Kidney epithelial cell (primary cell): ENCODE data around the gene CHD3. TPM values are rescaled to one million over a fixed set of nuclear protein-coding genes. Genes with fewer than 3 reads are reported as not detected.
"Not testable (repeated sequence)": the region's sequence is repeated elsewhere in the genome, so short reads cannot be mapped to it uniquely, and the experiment has no call there.

Source experiments
- DNase-seq: peaks from one replicate; pipeline ENCODE4 v3.0.0-alpha.2; 2010; ENCODE audit warnings: low read depth
- H3K27me3 ChIP-seq: 2 replicates; pipeline ENCODE4 v1.6.0; 2011; ENCODE audit warnings: low read length; ENCODE audit not compliant: control insufficient read depth, insufficient read depth
- H3K36me3 ChIP-seq: 2 replicates; pipeline ENCODE4 v1.5.1; 2011; ENCODE audit warnings: low read length; ENCODE audit not compliant: control insufficient read depth, insufficient read depth
- H3K4me3 ChIP-seq: 2 replicates; pipeline ENCODE4 v1.5.1; 2011; ENCODE audit warnings: low read depth, mild to moderate bottlenecking, control low read depth, low read length
- total RNA-seq: library from RNA; depleted of rRNA; stranded (reverse); fragments of >200 nt; gene quantifications from 2 replicates; pipeline ENCODE4 v1.2.3, GENCODE V29; 2015
- TF ChIP-seq, protein P1 (sequence below): IDR thresholded peaks from 2 replicates; pipeline ENCODE4 v1.5.1; 2011; ENCODE audit warnings: mild to moderate bottlenecking, moderate library complexity, low read length, control low read depth, inconsistent platforms; ENCODE audit not compliant: insufficient read depth, poor library complexity, severe bottlenecking

Gene CHD3
- total RNA-seq, 1 donor from 2014 or later = 42.4 TPM

GRCh38 chr17:7945651-7946050, 57.1 kb downstream of the CHD3 start:
- H3K4me3 ChIP-seq = no peak overlapping the region
- peaks cover 2% of the 10 kb centered on the region for H3K36me3 ChIP-seq
- no peaks in the 10 kb centered on the region for H3K27me3 ChIP-seq
- TF ChIP-seq, protein P1, sequence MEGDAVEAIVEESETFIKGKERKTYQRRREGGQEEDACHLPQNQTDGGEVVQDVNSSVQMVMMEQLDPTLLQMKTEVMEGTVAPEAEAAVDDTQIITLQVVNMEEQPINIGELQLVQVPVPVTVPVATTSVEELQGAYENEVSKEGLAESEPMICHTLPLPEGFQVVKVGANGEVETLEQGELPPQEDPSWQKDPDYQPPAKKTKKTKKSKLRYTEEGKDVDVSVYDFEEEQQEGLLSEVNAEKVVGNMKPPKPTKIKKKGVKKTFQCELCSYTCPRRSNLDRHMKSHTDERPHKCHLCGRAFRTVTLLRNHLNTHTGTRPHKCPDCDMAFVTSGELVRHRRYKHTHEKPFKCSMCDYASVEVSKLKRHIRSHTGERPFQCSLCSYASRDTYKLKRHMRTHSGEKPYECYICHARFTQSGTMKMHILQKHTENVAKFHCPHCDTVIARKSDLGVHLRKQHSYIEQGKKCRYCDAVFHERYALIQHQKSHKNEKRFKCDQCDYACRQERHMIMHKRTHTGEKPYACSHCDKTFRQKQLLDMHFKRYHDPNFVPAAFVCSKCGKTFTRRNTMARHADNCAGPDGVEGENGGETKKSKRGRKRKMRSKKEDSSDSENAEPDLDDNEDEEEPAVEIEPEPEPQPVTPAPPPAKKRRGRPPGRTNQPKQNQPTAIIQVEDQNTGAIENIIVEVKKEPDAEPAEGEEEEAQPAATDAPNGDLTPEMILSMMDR = no peak
- no peak for DNase-seq

- TF ChIP-seq, protein P1 = no peak
- H3K4me3 ChIP-seq = no peak overlapping the region
- H3K36me3 ChIP-seq = peaks cover 2% of the 10 kb centered on the region
- H3K27me3 ChIP-seq = no peaks in the 10 kb centered on the region
- DNase-seq = no peak
Measured at GRCh38 chr17:7946441-7946840, 57.9 kb downstream of the CHD3 start.

DNA sequence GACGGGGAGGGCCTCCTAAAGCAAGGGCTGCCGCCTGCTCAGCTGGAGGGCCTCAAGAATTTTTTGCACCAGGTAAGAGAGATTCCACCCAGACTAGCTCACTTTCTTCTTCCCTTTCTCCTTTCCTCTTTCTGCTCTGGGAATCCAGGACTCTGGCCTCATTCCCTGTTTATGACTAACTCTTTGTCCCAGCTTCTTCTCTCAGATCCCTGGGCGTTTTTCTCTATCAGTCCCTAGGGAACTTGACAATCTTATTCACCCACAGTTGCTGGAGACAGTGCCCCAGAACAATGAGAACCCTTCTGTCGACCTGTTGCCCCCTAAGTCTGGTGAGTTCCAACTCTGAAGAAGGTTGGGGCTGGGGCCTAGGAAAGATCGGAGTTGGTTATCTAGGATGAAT, 59.1 kb downstream of the CHD3 start:
- peaks cover 2% of the 10 kb centered on the region for H3K36me3 ChIP-seq
- TF ChIP-seq, protein P1 = no peak
- H3K4me3 ChIP-seq = no peak overlapping the region
- DNase-seq = no peak
- no peaks in the 10 kb centered on the region for H3K27me3 ChIP-seq

- no peak for DNase-seq
- TF ChIP-seq, protein P1 = no peak
- no peaks in the 10 kb centered on the region for H3K27me3 ChIP-seq
- H3K4me3 ChIP-seq = no peak overlapping the region
- H3K36me3 ChIP-seq = peaks cover 2% of the 10 kb centered on the region
Measured at GRCh38 chr17:7950578-7950977, 62.0 kb downstream of the CHD3 start.

- Histone ChIP-seq H3K27me3 (no peaks in the 10 kb centered on the region), H3K36me3 (peaks cover 2% of the 10 kb centered on the region)
- TF ChIP-seq, protein P1 = no peak
Measured at GRCh38 chr17:7951143-7951792, 62.7 kb downstream of the CHD3 start.

DNA sequence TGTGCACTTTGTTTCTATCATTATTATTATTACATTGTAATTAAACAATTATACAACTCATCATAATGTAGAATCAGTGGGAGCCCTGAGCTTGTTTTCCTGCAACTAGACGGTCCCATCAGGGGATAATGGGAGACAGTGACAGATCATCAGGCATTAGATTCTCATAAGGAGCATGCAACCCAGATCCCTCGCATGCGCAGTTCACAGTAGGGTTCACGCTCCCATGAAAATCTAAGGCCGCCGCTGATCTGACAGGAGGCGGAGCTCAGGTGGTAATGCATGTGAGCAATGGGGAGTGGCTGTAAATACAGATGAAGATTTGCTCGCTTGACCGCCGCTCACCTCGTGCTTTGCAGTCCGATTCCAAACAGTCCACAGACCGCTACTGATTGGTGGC, 64.7 kb downstream of the CHD3 start:
- not testable (repeated sequence) for H3K36me3 ChIP-seq, H3K4me3 ChIP-seq, DNase-seq, H3K27me3 ChIP-seq

More at GRCh38 chr17:7951143-7951792, 62.7 kb downstream of the CHD3 start:
- H3K4me3 ChIP-seq = no peak overlapping the region
- DNase-seq = no peak
